HepG2 (cell line): ENCODE results near the gene CST4. TPM values are rescaled to one million over a fixed set of nuclear protein-coding genes. Genes with fewer than 3 reads are reported as not detected.

ENCODE experiments used
- BCL6 ChIP-seq: IDR thresholded peaks from 2 replicates; pipeline ENCODE4 v1.6.1; 2016; ENCODE audit warnings: missing genetic modification reagents, missing compliant biosample characterization
- HNF1B ChIP-seq: sonication (generic); formaldehyde crosslinking; IDR thresholded peaks from 2 replicates; pipeline ENCODE4 v1.5.1; 2020; ENCODE audit warnings: mild to moderate bottlenecking, moderate library complexity, missing genetic modification reagents
- KMT2B ChIP-seq: IDR thresholded peaks from 2 replicates; pipeline ENCODE4 v1.6.1; 2016; ENCODE audit warnings: missing genetic modification reagents, missing compliant biosample characterization
- MYC ChIP-seq: sonication (generic); formaldehyde crosslinking; IDR thresholded peaks from 2 replicates; pipeline ENCODE4 v1.9.0; 2021; ENCODE audit warnings: missing genetic modification reagents, borderline replicate concordance
- NR2F6 ChIP-seq, 2 experiments: IDR thresholded peaks; 2 replicates each; pipeline ENCODE4 v1.6.1; 2016; ENCODE audit warnings: antibody characterized with exemption in 1 of 2, mild to moderate bottlenecking in 1 of 2
- ONECUT2 ChIP-seq: sonication (generic); formaldehyde crosslinking; IDR thresholded peaks from 2 replicates; pipeline ENCODE4 v1.4.0; 2020; ENCODE audit warnings: missing genetic modification reagents
- RBAK ChIP-seq: sonication (generic); formaldehyde crosslinking; IDR thresholded peaks from 2 replicates; pipeline ENCODE4 v1.5.1; 2020; ENCODE audit warnings: mild to moderate bottlenecking, missing genetic modification reagents
- RBM39 ChIP-seq: fragments of 200-400 bp; formaldehyde crosslinking; IDR thresholded peaks from one replicate; pipeline ENCODE4 v1.6.1; 2018; ENCODE audit warnings: antibody characterized with exemption, mild to moderate bottlenecking, low read depth, low read length; ENCODE audit not compliant: poor library complexity, severe bottlenecking
- RNF219 ChIP-seq: sonication (generic); formaldehyde crosslinking; IDR thresholded peaks from 2 replicates; pipeline ENCODE4 v1.5.0; 2020; ENCODE audit warnings: mild to moderate bottlenecking, missing genetic modification reagents
- TBX2 ChIP-seq: sonication (generic); formaldehyde crosslinking; IDR thresholded peaks from 2 replicates; pipeline ENCODE4 v1.5.0; 2020; ENCODE audit warnings: missing genetic modification reagents, mild to moderate bottlenecking, borderline replicate concordance
- THAP8 ChIP-seq: sonication (generic); formaldehyde crosslinking; IDR thresholded peaks from 2 replicates; pipeline ENCODE4 v1.5.1; 2020; ENCODE audit warnings: missing genetic modification reagents, mild to moderate bottlenecking, borderline replicate concordance
- ZBTB20 ChIP-seq: sonication (generic); formaldehyde crosslinking; IDR thresholded peaks from 2 replicates; pipeline ENCODE4 v1.8.1; 2023; ENCODE audit warnings: missing genetic modification reagents, low read depth, mild to moderate bottlenecking, borderline replicate concordance
- ZNF136 ChIP-seq: sonication (generic); formaldehyde crosslinking; IDR thresholded peaks from 2 replicates; pipeline ENCODE4 v1.8.1; 2022; ENCODE audit warnings: low read depth, mild to moderate bottlenecking, moderate library complexity, missing genetic modification reagents
- ZNF318 ChIP-seq: sonication (generic); formaldehyde crosslinking; IDR thresholded peaks from 2 replicates; pipeline ENCODE4 v1.4.0; 2020; ENCODE audit warnings: mild to moderate bottlenecking, missing genetic modification reagents
- ZNF558 ChIP-seq: sonication (generic); formaldehyde crosslinking; IDR thresholded peaks from 2 replicates; pipeline ENCODE4 v1.9.0; 2022; ENCODE audit warnings: mild to moderate bottlenecking, missing genetic modification reagents, borderline replicate concordance
- ZSCAN12 ChIP-seq: sonication (generic); formaldehyde crosslinking; IDR thresholded peaks from 2 replicates; pipeline ENCODE4 v1.9.0; 2021; ENCODE audit warnings: mild to moderate bottlenecking, missing genetic modification reagents
- polyA plus RNA-seq, 8 experiments: library from polyadenylated mRNA; depleted of rRNA in 3 of 8; stranded (reverse) in 7 of 8; unstranded in 1 of 8; fragments of >200 nt; fragmentation: Illumina TruSeq in 4 of 8; extraction: Trizol in 4 of 8; gene quantifications; 2 replicates each; pipeline versions ENCODE4 v1.2.1 to v1.2.3, GENCODE V29; 2011 to 2016; ENCODE audit warnings: low read depth in 4 of 8, missing spikeins in 1 of 8, mixed read lengths in 1 of 8; ENCODE audit not compliant: insufficient read depth in 1 of 8
- total RNA-seq, 5 experiments: library from RNA; depleted of rRNA; stranded (reverse); fragments of >200 nt; fragmentation: Illumina TruSeq; extraction: Trizol; gene quantifications; 2 replicates each; pipeline ENCODE4 v1.2.3, GENCODE V29; 2016; ENCODE audit warnings: low read depth in 1 of 5

The CST4 gene
- total and polyA plus RNA-seq, 2 of the 13 experiments (the other 11 are each of a cell fraction or from before 2014, with no cell fraction given) = not detected

- TF ChIP-seq ZBTB20 (CRISPR knock-in tag) (peak; percentile 67; the same call in 1 of the 2 replicates), ONECUT2 (CRISPR knock-in tag) (no peak), ZSCAN12 (CRISPR knock-in tag) (no peak), MYC (0 out of 2 replicates have a peak, but pooled peaks have one; percentile 42), RNF219 (no peak), RBAK (CRISPR knock-in tag) (0 out of 2 replicates have a peak, but pooled peaks have one; percentile 67), NR2F6 (IDR thresholded peaks at IDR 0.05) (no peak), NR2F6 (CRISPR knock-in tag; IDR thresholded peaks at IDR 0.05) (peak; percentile 6; the same call in 1 of the 2 replicates), ZNF318 (CRISPR knock-in tag) (no peak), ZNF558 (CRISPR knock-in tag) (no peak), ZNF136 (no peak), THAP8 (CRISPR knock-in tag) (no peak), RBM39 (no peak), TBX2 (CRISPR knock-in tag) (peak; percentile 92), BCL6 (CRISPR knock-in tag) (peak; percentile 50), KMT2B (CRISPR knock-in tag) (no peak), HNF1B (peak; percentile 93)
These were observed 29.7 kb downstream of the CST4 start (continued) for GRCh38 chr20:23658989-23659609.
